Heart left ventricle (tissue), 16 donors: ENCODE measurements around the gene FNBP1L. TPM values are rescaled to one million over a fixed set of nuclear protein-coding genes. Genes with fewer than 3 reads are reported as not detected.

Source experiments
- ATAC-seq, 4 donors: fragments of 200-7000 bp; cut with Tn5 transposase; one replicate each; pipeline ENCODE4 v1.9.1; 2020 to 2022; ENCODE audit warnings: moderate library complexity in 4 of 4, mild to moderate bottlenecking in 3 of 4, moderate number of reproducible peaks in 1 of 4
- DNase-seq, 5 donors: peaks; one replicate each; pipeline ENCODE4 v3.0.0-alpha.2; 2020
- H3K27ac ChIP-seq, 12 donors: fragments of 200-600 bp; sonication (generic) in 4 of 12; one replicate each; pipeline versions ENCODE4 v1.5.0 to v1.8.0; 2016 to 2022; ENCODE audit warnings: mild to moderate bottlenecking in 2 of 12
- H3K27me3 ChIP-seq, 9 donors: fragments of 200-600 bp; sonication (generic) in 2 of 9; one replicate each; pipeline versions ENCODE4 v1.5.1 to v1.8.0; 2016 to 2022; ENCODE audit warnings: mild to moderate bottlenecking in 3 of 9
- H3K36me3 ChIP-seq, 9 donors: fragments of 200-600 bp; sonication (generic) in 2 of 9; one replicate each; pipeline versions ENCODE4 v1.5.0 to v1.8.0; 2018 to 2022; ENCODE audit warnings: mild to moderate bottlenecking in 2 of 9
- H3K4me1 ChIP-seq, 12 donors: fragments of 200-600 bp; sonication (generic) in 4 of 12; one replicate each; pipeline versions ENCODE4 v1.5.0 to v1.8.0; 2016 to 2022; ENCODE audit warnings: mild to moderate bottlenecking in 3 of 12
- H3K4me3 ChIP-seq, 12 donors: fragments of 200-600 bp; sonication (generic) in 4 of 12; one replicate each; pipeline versions ENCODE4 v1.5.0 to v1.8.0; 2017 to 2022; ENCODE audit warnings: mild to moderate bottlenecking in 9 of 12, moderate library complexity in 4 of 12
- H3K9me3 ChIP-seq, 12 donors: fragments of 200-600 bp; sonication (generic) in 4 of 12; one replicate each; pipeline versions ENCODE4 v1.5.0 to v1.8.0; 2016 to 2022; ENCODE audit warnings: mild to moderate bottlenecking in 1 of 12
- CTCF ChIP-seq, 12 donors: fragments of 200-600 bp; sonication (generic) in 4 of 12; IDR thresholded peaks; one replicate each; pipeline versions ENCODE4 v1.5.0 to v1.8.0; 2018 to 2022; ENCODE audit warnings: antibody characterized with exemption in 12 of 12, mild to moderate bottlenecking in 5 of 12
- POLR2A ChIP-seq, 2 donors: fragments of 450-650 bp; IDR thresholded peaks; one replicate each; pipeline ENCODE4 v1.6.1; 2017; ENCODE audit warnings: antibody characterized with exemption in 2 of 2, mild to moderate bottlenecking in 2 of 2, moderate library complexity in 2 of 2
- WGBS, 4 donors: extraction: QIAGEN DNeasy Blood & Tissue Kit in 2 of 4; methylation state at CpG; one replicate each; pipeline versions ENCODE4 v1.1.5 to v1.1.7; 2013 to 2018; 5-methylcytosine and 5-hydroxymethylcytosine counted together
- intact Hi-C, 10 donors: fragments of 100-400 bp; cut with DNase I; formaldehyde crosslinking; loops; one replicate each; pipeline versions ENCODE4 v1.11.1 to v1.14.2; 2022
- polyA plus RNA-seq, 2 donors: library from polyadenylated mRNA; stranded (reverse); fragments of 200-250 nt; gene quantifications; one replicate each; pipeline ENCODE4 v1.2.3, GENCODE V29; 2013
- total RNA-seq, 9 donors: library from RNA; depleted of rRNA in 2 of 9; stranded (reverse); fragments of >200 nt in 2 of 9; fragmentation: NEBNext Ultra II Directional in 3 of 9; extraction: Animal tissue kit (Norgen Biotek cat#: 25700) in 3 of 9; gene quantifications; one replicate each; pipeline versions ENCODE4 v1.1.0 to v1.2.4, GENCODE V29; 2016 to 2023
- donor health status: ischemic (EF 13 %, LVEDD 7.1; RV severe dilation, severe dysfunction).
- donor health status: healthy with polysubstance abuse.
- donor health status: DM: no; HTN: yes; CAD: no.
- donor health status: DM: no; HTN: no; CAD: no.
- donor health status: ischemic (EF 25% LVEDD 6.9; RV normal size, moderate dysfunction).
- donor health status: ischemic (EF 25% LVEDD 5.7; RV mildly dilated, moderate dysfunction).
- donor health status: healthy.
- donor health status: DM: yes; HTN: yes; CAD: no.
- donor health status: ischemic (EF 35%, LVEDD 5.7; RV mildly dilated, moderate dysfunction).
- donor health status: nonischemic (EF 11% LVEDD 7.7; RV severe dilation, severe dysfunction).
- donor health status: DM: yes; HTN: yes; CAD: no.
- donor health status: PGD.
- donor health status: ischemic (EF 29% LVEDD 5.4; RV normal size, mild dysfunction).
- donor health status: nonischemic (EF 23%, LVEDD 6.1; RV moderate dilation, normal function).

FNBP1L gene
- total and polyA plus RNA-seq, 11 donors = 12.4 to 38.8 (median 23.4) TPM

- Histone ChIP-seq H3K36me3 (peaks cover 0 to 76% (median 44%) of the 10 kb centered on the region in 9 donors), H3K4me1 (peaks cover 0 to 61% (median 26%) of the 10 kb centered on the region in 12 donors), H3K9me3 (no peaks in the 10 kb centered on the region), H3K4me3 (no peak overlapping the region), H3K27ac (no peak overlapping the region), H3K27me3 (no peaks in the 10 kb centered on the region)
- ATAC-seq (no peak), DNase-seq (no peak)
- intact Hi-C loops = loop anchor here in 1 of 10 donors (2.0 kb wide), 1 partner anchor 43 kb away; no protein-coding TSS in a partner anchor
- TF ChIP-seq CTCF (IDR thresholded peaks at IDR 0.05) (no peak), POLR2A (IDR thresholded peaks at IDR 0.05) (no peak)
- WGBS, 4 donors = 81 to 92% (median 87%) methylated on average over 15 to 18 of the region's 18 CpGs
These were observed 129.9 kb downstream of the FNBP1L start for GRCh38 chr1:93577536-93578432.

GRCh38 chr1:93578433-93578830 is 130.5 kb downstream of the FNBP1L start:
- intact Hi-C loops = no loop called here
- Histone ChIP-seq H3K27me3 (no peaks in the 10 kb centered on the region), H3K36me3 (peaks cover 0 to 76% (median 50%) of the 10 kb centered on the region in 9 donors), H3K4me3 (no peak overlapping the region), H3K4me1 (peaks cover 0 to 58% (median 26%) of the 10 kb centered on the region in 12 donors), H3K9me3 (no peaks in the 10 kb centered on the region), H3K27ac (no peak overlapping the region)
- 95 to 99% (median 97%) methylated on average over 6 of the region's 6 CpGs for WGBS, 4 donors
- ATAC-seq (no peak), DNase-seq (no peak)
- TF ChIP-seq CTCF (IDR thresholded peaks at IDR 0.05) (no peak), POLR2A (IDR thresholded peaks at IDR 0.05) (no peak)

GRCh38 chr1:93578911-93579825 is 131.2 kb downstream of the FNBP1L start:
- DNase-seq (no peak), ATAC-seq (no peak)
- intact Hi-C loops = no loop called here
- Histone ChIP-seq H3K9me3 (no peaks in the 10 kb centered on the region), H3K27me3 (no peaks in the 10 kb centered on the region), H3K36me3 (peaks cover 0 to 76% (median 55%) of the 10 kb centered on the region in 9 donors), H3K27ac (peak overlapping the region in 7 of 12 donors; percentile 18 to 62 (median 31)), H3K4me3 (no peak overlapping the region), H3K4me1 (peaks cover under 1 to 51% (median 23%) of the 10 kb centered on the region in 12 donors)
- 90 to 96% (median 94%) methylated on average over 6 to 11 of the region's 11 CpGs for WGBS, 4 donors
- no peak for TF ChIP-seq POLR2A (IDR thresholded peaks at IDR 0.05)
- TF ChIP-seq CTCF (IDR thresholded peaks at IDR 0.05) = no peak
